ENCODE results near the gene DYNC1LI2.

The DYNC1LI2 gene

DNA sequence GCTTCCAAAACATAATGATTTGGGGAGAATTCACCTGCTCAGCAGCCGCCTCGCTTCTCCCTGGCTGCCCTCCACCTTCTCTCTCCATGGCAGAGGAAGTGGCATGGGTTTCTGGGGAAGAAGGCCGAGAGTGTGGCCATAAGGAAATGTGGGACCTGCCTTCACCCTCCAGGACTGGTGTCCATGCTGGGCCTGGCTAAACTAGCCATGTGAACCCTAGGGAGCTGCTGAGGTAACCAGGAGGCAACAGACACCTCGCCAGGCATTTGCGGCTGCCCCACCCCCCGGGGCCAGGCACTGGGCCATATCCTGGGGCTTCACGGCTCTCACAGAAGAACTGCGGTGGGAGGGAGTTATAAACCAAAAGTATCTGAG is 44.9 kb downstream of the DYNC1LI2 start:
- no peak for TF ChIP-seq EZH2phosphoT487 (IDR thresholded peaks at IDR 0.05; ENCODE audit: low read depth)
- TF ChIP-seq, protein P1, sequence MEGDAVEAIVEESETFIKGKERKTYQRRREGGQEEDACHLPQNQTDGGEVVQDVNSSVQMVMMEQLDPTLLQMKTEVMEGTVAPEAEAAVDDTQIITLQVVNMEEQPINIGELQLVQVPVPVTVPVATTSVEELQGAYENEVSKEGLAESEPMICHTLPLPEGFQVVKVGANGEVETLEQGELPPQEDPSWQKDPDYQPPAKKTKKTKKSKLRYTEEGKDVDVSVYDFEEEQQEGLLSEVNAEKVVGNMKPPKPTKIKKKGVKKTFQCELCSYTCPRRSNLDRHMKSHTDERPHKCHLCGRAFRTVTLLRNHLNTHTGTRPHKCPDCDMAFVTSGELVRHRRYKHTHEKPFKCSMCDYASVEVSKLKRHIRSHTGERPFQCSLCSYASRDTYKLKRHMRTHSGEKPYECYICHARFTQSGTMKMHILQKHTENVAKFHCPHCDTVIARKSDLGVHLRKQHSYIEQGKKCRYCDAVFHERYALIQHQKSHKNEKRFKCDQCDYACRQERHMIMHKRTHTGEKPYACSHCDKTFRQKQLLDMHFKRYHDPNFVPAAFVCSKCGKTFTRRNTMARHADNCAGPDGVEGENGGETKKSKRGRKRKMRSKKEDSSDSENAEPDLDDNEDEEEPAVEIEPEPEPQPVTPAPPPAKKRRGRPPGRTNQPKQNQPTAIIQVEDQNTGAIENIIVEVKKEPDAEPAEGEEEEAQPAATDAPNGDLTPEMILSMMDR (IDR thresholded peaks at IDR 0.05; ENCODE audit: low read depth, low read length) = no peak
- Histone ChIP-seq H3K9me3 (ENCODE audit: insufficient read depth, low read length) (no peaks in the 10 kb centered on the region), H3K4me2 (ENCODE audit: low read length) (no peak overlapping the region), H3K27me3 (ENCODE audit: low read depth, low read length) (0 out of 2 replicates have a peak, but pooled peaks cover 5% of the 10 kb centered on the region), H3K27ac (ENCODE audit: low read length) (no peak overlapping the region), H3K4me3 (ENCODE audit: low read length) (no peak overlapping the region), H3K36me3 (replicated peaks; ENCODE audit: low read depth, low read length) (no peaks in the 10 kb centered on the region), H2AFZ (ENCODE audit: low read depth, low read length) (no peak overlapping the region), H3K4me1 (ENCODE audit: low read length) (no peaks in the 10 kb centered on the region), H3K9ac (ENCODE audit: low read length) (no peak overlapping the region), H4K20me1 (ENCODE audit: insufficient read depth, low read length) (no peaks in the 10 kb centered on the region), H3K79me2 (ENCODE audit: low read length) (no peaks in the 10 kb centered on the region)

GRCh38 chr16:66705790-66706505 is 45.5 kb downstream of the DYNC1LI2 start:
- no peaks in the 10 kb centered on the region for H3K4me1 ChIP-seq (ENCODE audit: low read length)
- no peak overlapping the region for H3K4me3 ChIP-seq (ENCODE audit: low read length)
- 0 out of 2 replicates have a peak, but pooled peaks cover 5% of the 10 kb centered on the region for H3K27me3 ChIP-seq (ENCODE audit: low read depth, low read length)
- H4K20me1 ChIP-seq (ENCODE audit: insufficient read depth, low read length) = no peaks in the 10 kb centered on the region
- H3K9ac ChIP-seq (ENCODE audit: low read length) = no peak overlapping the region
- H2AFZ ChIP-seq (ENCODE audit: low read depth, low read length) = no peak overlapping the region
- no peaks in the 10 kb centered on the region for H3K9me3 ChIP-seq (ENCODE audit: insufficient read depth, low read length)
- H3K4me2 ChIP-seq (ENCODE audit: low read length) = no peak overlapping the region
- no peak overlapping the region for H3K27ac ChIP-seq (ENCODE audit: low read length)
- no peaks in the 10 kb centered on the region for H3K79me2 ChIP-seq (ENCODE audit: low read length)
- no peaks in the 10 kb centered on the region for H3K36me3 ChIP-seq (replicated peaks; ENCODE audit: low read depth, low read length)
- TF ChIP-seq EZH2phosphoT487 (IDR thresholded peaks at IDR 0.05; ENCODE audit: low read depth) = no peak
- TF ChIP-seq, protein P1 (IDR thresholded peaks at IDR 0.05; ENCODE audit: low read depth, low read length) = no peak

DNA sequence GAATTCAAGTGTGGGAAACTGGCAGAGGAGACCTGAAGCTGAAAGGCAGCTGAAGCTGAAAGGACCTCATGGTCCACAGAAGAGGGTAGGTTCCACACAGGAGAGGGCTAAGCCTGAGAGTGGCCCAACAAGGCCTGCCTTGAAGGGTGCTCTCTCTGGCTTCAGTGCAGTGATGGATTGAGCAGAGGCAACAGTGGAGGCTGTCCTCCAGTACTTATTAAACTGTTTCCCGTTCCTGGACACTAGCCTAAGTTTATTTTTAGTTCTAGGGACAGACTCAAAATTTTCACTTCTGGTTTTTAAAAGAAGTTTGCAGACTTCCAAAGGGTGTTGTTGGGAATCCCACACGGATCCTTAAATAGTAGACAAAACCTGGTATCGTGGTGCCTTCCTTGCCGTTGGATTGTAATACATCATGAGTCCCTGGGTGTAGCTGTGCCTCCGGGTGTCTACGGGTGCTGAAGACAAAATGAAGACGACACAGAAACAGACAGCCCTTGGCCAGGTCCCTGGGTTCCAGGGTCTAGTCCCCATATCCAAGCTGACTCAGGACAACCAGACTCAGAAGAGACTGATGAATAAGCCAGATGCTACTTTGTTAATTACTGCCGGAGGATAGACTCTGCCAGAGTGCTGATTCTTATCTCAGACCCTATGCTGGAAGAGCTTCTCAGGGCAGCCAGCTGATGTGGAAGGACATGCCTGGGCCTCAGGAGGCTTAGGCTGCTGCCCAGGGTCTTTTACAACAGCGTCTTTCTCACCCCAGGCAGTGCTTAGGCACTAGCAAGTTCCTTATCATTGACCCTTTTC is 47.8 kb downstream of the DYNC1LI2 start:
- H3K27ac ChIP-seq (ENCODE audit: low read length) = no peak overlapping the region
- no peak for TF ChIP-seq EZH2phosphoT487 (IDR thresholded peaks at IDR 0.05; ENCODE audit: low read depth)
- TF ChIP-seq, protein P1 (IDR thresholded peaks at IDR 0.05; ENCODE audit: low read depth, low read length) = no peak

DNA sequence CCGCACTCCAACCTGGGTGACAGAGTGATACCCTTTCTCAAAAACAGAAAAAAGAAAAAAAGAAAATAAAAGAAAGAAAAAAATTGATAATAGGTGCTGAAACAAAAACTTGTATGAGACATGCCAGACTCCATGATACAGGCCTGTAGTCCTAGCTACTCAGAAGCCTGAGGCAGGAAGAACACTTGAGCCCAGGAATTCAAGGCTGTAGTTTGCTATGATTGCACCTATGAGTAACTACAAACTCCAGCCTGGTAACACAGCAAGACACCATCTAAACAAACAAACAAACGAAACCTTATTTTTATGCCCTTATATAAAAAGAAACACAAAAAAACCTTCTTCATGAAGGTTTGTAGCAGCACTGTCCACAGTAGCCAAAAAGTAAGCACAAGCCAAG is 49.9 kb downstream of the DYNC1LI2 start:
- H3K4me1 ChIP-seq (ENCODE audit: low read length) = peaks cover 3% of the 10 kb centered on the region; the same call in 1 of the 2 replicates
- peaks cover 6% of the 10 kb centered on the region for H3K27me3 ChIP-seq (ENCODE audit: low read depth, low read length)
- H3K79me2 ChIP-seq (ENCODE audit: low read length) = no peaks in the 10 kb centered on the region
- H3K4me2 ChIP-seq (ENCODE audit: low read length) = no peak overlapping the region
- TF ChIP-seq, protein P1 (IDR thresholded peaks at IDR 0.05; ENCODE audit: low read depth, low read length) = no peak
- TF ChIP-seq EZH2phosphoT487 (IDR thresholded peaks at IDR 0.05; ENCODE audit: low read depth) = no peak
- H4K20me1 ChIP-seq (ENCODE audit: insufficient read depth, low read length) = no peaks in the 10 kb centered on the region
- no peaks in the 10 kb centered on the region for H3K9me3 ChIP-seq (ENCODE audit: insufficient read depth, low read length)
- H2AFZ ChIP-seq (ENCODE audit: low read depth, low read length) = no peak overlapping the region
- no peak overlapping the region for H3K4me3 ChIP-seq (ENCODE audit: low read length)
- H3K27ac ChIP-seq (ENCODE audit: low read length) = no peak overlapping the region
- H3K9ac ChIP-seq (ENCODE audit: low read length) = no peak overlapping the region
- no peaks in the 10 kb centered on the region for H3K36me3 ChIP-seq (replicated peaks; ENCODE audit: low read depth, low read length)

More for the DNA sequence above, 47.8 kb downstream of the DYNC1LI2 start:
- no peak overlapping the region for H3K9ac ChIP-seq (ENCODE audit: low read length)
- no peak overlapping the region for H2AFZ ChIP-seq (ENCODE audit: low read depth, low read length)
- no peaks in the 10 kb centered on the region; the same call in none of the 2 replicates for H3K27me3 ChIP-seq (ENCODE audit: low read depth, low read length)
- H4K20me1 ChIP-seq (ENCODE audit: insufficient read depth, low read length) = no peaks in the 10 kb centered on the region
- no peaks in the 10 kb centered on the region for H3K36me3 ChIP-seq (replicated peaks; ENCODE audit: low read depth, low read length)
- H3K4me1 ChIP-seq (ENCODE audit: low read length) = no peaks in the 10 kb centered on the region
- no peaks in the 10 kb centered on the region for H3K79me2 ChIP-seq (ENCODE audit: low read length)
- no peak overlapping the region for H3K4me2 ChIP-seq (ENCODE audit: low read length)
- H3K4me3 ChIP-seq (ENCODE audit: low read length) = no peak overlapping the region
- no peaks in the 10 kb centered on the region for H3K9me3 ChIP-seq (ENCODE audit: insufficient read depth, low read length)
